ENCODE measurements around the gene KIFC1. TPM values are rescaled to one million over a fixed set of nuclear protein-coding genes. Genes with fewer than 3 reads are reported as not detected.

The KIFC1 gene
- total and polyA plus RNA-seq, 7 donors, result 0.15 to 1.0 (median 0.22) TPM; not detected in 1

- H3K27me3 ChIP-seq (ENCODE audit: insufficient read depth in 3 of 3, low read length in 2 of 3), result no peaks in the 10 kb centered on the region
- DNase-seq (no peak), ATAC-seq (peak in 1 of 4 donors; percentile 46)
- H3K27ac ChIP-seq, result no peak overlapping the region
- H3K4me1 ChIP-seq, result no peaks in the 10 kb centered on the region
- intact Hi-C loops (cut with DNase I), result no loop called here
- no peaks in the 10 kb centered on the region for H3K9me3 ChIP-seq
- TF ChIP-seq CTCF (IDR thresholded peaks at IDR 0.05), result no peak
- no peaks in the 10 kb centered on the region for H3K36me3 ChIP-seq (ENCODE audit: insufficient read depth in 1 of 2, low read depth in 1 of 2)
- no peak overlapping the region for H3K4me3 ChIP-seq
- 22 to 39% (median 24%) methylated on average over 4 of the region's 4 CpGs for WGBS, 3 donors
These were observed 7.0 kb upstream of the KIFC1 start for GRCh38 chr6:33384581-33385020.

GRCh38 chr6:33390173-33390572, 1.4 kb upstream of the KIFC1 start:
- no peak for DNase-seq
- no peak overlapping the region for H3K27ac ChIP-seq
- 87 to 93% (median 88%) methylated on average over 2 of the region's 2 CpGs for WGBS, 3 donors
- intact Hi-C loops (cut with DNase I), result loop anchor here in 1 of 2 donors (2.0 to 5.0 kb wide), 2 partner anchors 37 to 65 kb away; partner anchors contain the start of gene ZBTB9
- no peaks in the 10 kb centered on the region for H3K27me3 ChIP-seq (ENCODE audit: insufficient read depth in 3 of 3, low read length in 2 of 3)
- no peaks in the 10 kb centered on the region for H3K9me3 ChIP-seq
- no peak overlapping the region for H3K4me3 ChIP-seq
- H3K36me3 ChIP-seq (ENCODE audit: insufficient read depth in 1 of 2, low read depth in 1 of 2), result no peaks in the 10 kb centered on the region
- no peak for ATAC-seq
- peaks cover 7% of the 10 kb centered on the region for H3K4me1 ChIP-seq
- no peak for TF ChIP-seq CTCF (IDR thresholded peaks at IDR 0.05)

- H3K9me3 ChIP-seq, result no peaks in the 10 kb centered on the region
- H3K27ac ChIP-seq, result peak overlapping the region; percentile 92
- intact Hi-C loops (cut with DNase I), result loop anchor here in 1 of 2 donors (2.0 to 5.0 kb wide), 2 partner anchors 36 to 64 kb away; partner anchors contain the start of gene ZBTB9
- DNase-seq (no peak), ATAC-seq (no peak)
- TF ChIP-seq CTCF (IDR thresholded peaks at IDR 0.05), result no peak
- H3K27me3 ChIP-seq (ENCODE audit: insufficient read depth in 3 of 3, low read length in 2 of 3), result no peaks in the 10 kb centered on the region
- H3K36me3 ChIP-seq (ENCODE audit: insufficient read depth in 1 of 2, low read depth in 1 of 2), result no peaks in the 10 kb centered on the region
- H3K4me1 ChIP-seq, result peaks cover 7% of the 10 kb centered on the region
- 51 to 64% (median 54%) methylated on average over 9 of the region's 9 CpGs for WGBS, 3 donors
- H3K4me3 ChIP-seq, result peak overlapping the region; percentile 73
These were observed 801 bp upstream of the KIFC1 start for GRCh38 chr6:33390767-33391277.

GRCh38 chr6:33391922-33392594, 435 bp downstream of the KIFC1 start:
- Histone ChIP-seq H3K36me3 (ENCODE audit: insufficient read depth in 1 of 2, low read depth in 1 of 2) (no peaks in the 10 kb centered on the region), H3K4me1 (peaks cover 7% of the 10 kb centered on the region), H3K9me3 (no peaks in the 10 kb centered on the region), H3K27ac (peak overlapping the region; percentile 92), H3K27me3 (ENCODE audit: insufficient read depth in 3 of 3, low read length in 2 of 3) (no peaks in the 10 kb centered on the region), H3K4me3 (peak overlapping the region; percentile 73)
- TF ChIP-seq CTCF (IDR thresholded peaks at IDR 0.05), result no peak
- WGBS, 3 donors, result 1% methylated on average over 25 to 31 of the region's 31 CpGs
- intact Hi-C loops (cut with DNase I), result loop anchor here in 1 of 2 donors (2.0 to 5.0 kb wide), 2 partner anchors 35 to 63 kb away; partner anchors contain the start of gene ZBTB9
- ATAC-seq (no peak), DNase-seq (no peak)

Data from psoas muscle (tissue), 8 donors.